Tibial nerve (tissue), 3 donors: Measurements from ENCODE around the gene FECH.

Experiments
- CTCF ChIP-seq, 5 experiments: fragments of 200-600 bp in 3 of 5; fragments of 450-650 bp in 2 of 5; sonication (generic) in 3 of 5; IDR thresholded peaks; one replicate each; pipeline ENCODE4 v1.5.1; 2016 to 2019; ENCODE audit warnings: antibody characterized with exemption in 5 of 5, mild to moderate bottlenecking in 3 of 5, moderate library complexity in 2 of 5
- POLR2A ChIP-seq, 2 donors: fragments of 450-650 bp; IDR thresholded peaks; one replicate each; pipeline ENCODE4 v1.6.1; 2017; ENCODE audit warnings: antibody characterized with exemption in 2 of 2, mild to moderate bottlenecking in 2 of 2, moderate library complexity in 2 of 2

GRCh38 chr18:57631697-57632096, 45.2 kb upstream of the FECH start:
- TF ChIP-seq CTCF (IDR thresholded peaks at IDR 0.05) = no peak
- TF ChIP-seq POLR2A (IDR thresholded peaks at IDR 0.05) = no peak
